MM.1S (cell line): Measurements from ENCODE around the gene PRODH2.
"Not testable (repeated sequence)": the region's sequence is repeated elsewhere in the genome, so short reads cannot be mapped to it uniquely, and the experiment has no call there.

Experiments
- DNase-seq: peaks from one replicate; pipeline ENCODE4 v3.0.0-alpha.2; 2015
- H2AFZ ChIP-seq: fragments of 300-600 bp; sonication (generic); 2 replicates; pipeline ENCODE4 v1.6.0; 2016; ENCODE audit warnings: antibody characterized with exemption, low read length
- H3F3A ChIP-seq: fragments of 300-600 bp; sonication (generic); 2 replicates; pipeline ENCODE4 v1.6.1; 2016; ENCODE audit warnings: mild to moderate bottlenecking, antibody characterized with exemption, low read length, moderate library complexity, mixed read lengths; ENCODE audit not compliant: insufficient read depth
- H3K27ac ChIP-seq: fragments of 300-600 bp; sonication (generic); 2 replicates; pipeline ENCODE4 v1.5.1; 2016; ENCODE audit warnings: mild to moderate bottlenecking, low read length
- H3K27me3 ChIP-seq: fragments of 300-600 bp; sonication (generic); replicated peaks from 2 replicates; pipeline ENCODE4 v1.6.0; 2016; ENCODE audit warnings: low read length; ENCODE audit not compliant: insufficient read depth
- H3K36me3 ChIP-seq: fragments of 300-600 bp; sonication (generic); replicated peaks from 2 replicates; pipeline ENCODE4 v1.6.1; 2016; ENCODE audit warnings: mild to moderate bottlenecking, low read length, mixed read lengths; ENCODE audit not compliant: insufficient read depth
- H3K4me1 ChIP-seq: fragments of 300-600 bp; sonication (generic); 2 replicates; pipeline ENCODE4 v1.6.1; 2016; ENCODE audit warnings: low read length, mixed read lengths
- H3K4me2 ChIP-seq: fragments of 300-600 bp; sonication (generic); 2 replicates; pipeline ENCODE4 v1.6.0; 2016; ENCODE audit warnings: low read depth, low read length
- H3K4me3 ChIP-seq: fragments of 300-600 bp; sonication (generic); 2 replicates; pipeline ENCODE4 v1.5.1; 2016; ENCODE audit warnings: low read length, mixed read lengths
- H3K79me2 ChIP-seq: fragments of 300-600 bp; sonication (generic); 2 replicates; pipeline ENCODE4 v1.6.1; 2016; ENCODE audit warnings: mixed run types, low read length, mixed read lengths
- H3K9ac ChIP-seq: fragments of 300-600 bp; sonication (generic); 2 replicates; pipeline ENCODE4 v1.6.1; 2016; ENCODE audit warnings: low read length, mixed read lengths
- H3K9me2 ChIP-seq: fragments of 300-600 bp; sonication (generic); replicated peaks from 2 replicates; pipeline ENCODE4 v1.6.1; 2016; ENCODE audit warnings: mild to moderate bottlenecking, low read length, mixed read lengths; ENCODE audit not compliant: insufficient read depth
- H3K9me3 ChIP-seq: fragments of 300-600 bp; sonication (generic); replicated peaks from 2 replicates; pipeline ENCODE4 v1.6.1; 2016; ENCODE audit warnings: mild to moderate bottlenecking, low read length, mixed read lengths; ENCODE audit not compliant: insufficient read depth
- H4K20me1 ChIP-seq: fragments of 300-600 bp; sonication (generic); 2 replicates; pipeline ENCODE4 v1.6.1; 2016; ENCODE audit warnings: mild to moderate bottlenecking, low read length, moderate library complexity, mixed read lengths; ENCODE audit not compliant: insufficient read depth
- EZH2 ChIP-seq: fragments of 300-600 bp; sonication (generic); optimal IDR thresholded peaks from 2 replicates; pipeline ENCODE3; 2017; ENCODE audit warnings: low read depth, mild to moderate bottlenecking, antibody characterized with exemption, low read length, mixed read lengths
- EZH2phosphoT487 ChIP-seq: fragments of 300-600 bp; sonication (generic); IDR thresholded peaks from 2 replicates; pipeline ENCODE4 v1.6.1; 2018; ENCODE audit warnings: antibody characterized with exemption, low read length
- TF ChIP-seq, protein P1 (sequence below): fragments of 300-600 bp; sonication (generic); IDR thresholded peaks from 2 replicates; pipeline ENCODE4 v1.5.1; 2016; ENCODE audit warnings: antibody characterized with exemption, low read length, mixed read lengths

PRODH2 gene

DNA sequence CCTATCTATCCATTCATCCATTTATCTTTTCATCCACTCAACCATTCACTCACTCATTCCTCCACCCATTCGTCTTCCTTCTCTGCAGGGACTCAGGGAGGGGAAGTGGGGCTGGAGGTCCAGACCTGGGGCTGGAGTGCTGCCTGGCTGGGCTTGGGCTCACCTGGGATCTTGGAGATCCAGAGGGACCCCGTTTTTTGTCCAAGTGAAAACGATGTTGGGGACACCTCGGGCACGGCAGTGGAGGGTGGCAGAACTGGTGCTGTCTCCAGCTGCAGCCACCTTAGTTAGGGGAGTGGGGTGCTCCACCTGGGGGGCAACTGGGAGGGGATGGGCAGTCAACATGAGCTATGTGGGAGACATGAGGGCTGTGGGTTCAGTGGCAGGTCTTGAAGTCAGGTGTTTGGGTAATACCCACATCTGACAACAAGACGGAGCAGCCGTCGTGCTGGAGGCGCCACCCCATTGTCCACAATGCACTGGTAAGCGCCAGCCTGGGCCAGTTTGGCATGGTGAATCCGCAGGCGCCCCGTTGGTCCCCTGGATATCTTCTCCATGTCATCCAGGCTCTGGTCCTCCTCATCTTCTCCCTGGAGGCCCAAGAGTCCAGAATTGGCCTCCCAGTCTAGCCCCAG, 29.4 kb upstream of the PRODH2 start:
- no peak for DNase-seq

DNA sequence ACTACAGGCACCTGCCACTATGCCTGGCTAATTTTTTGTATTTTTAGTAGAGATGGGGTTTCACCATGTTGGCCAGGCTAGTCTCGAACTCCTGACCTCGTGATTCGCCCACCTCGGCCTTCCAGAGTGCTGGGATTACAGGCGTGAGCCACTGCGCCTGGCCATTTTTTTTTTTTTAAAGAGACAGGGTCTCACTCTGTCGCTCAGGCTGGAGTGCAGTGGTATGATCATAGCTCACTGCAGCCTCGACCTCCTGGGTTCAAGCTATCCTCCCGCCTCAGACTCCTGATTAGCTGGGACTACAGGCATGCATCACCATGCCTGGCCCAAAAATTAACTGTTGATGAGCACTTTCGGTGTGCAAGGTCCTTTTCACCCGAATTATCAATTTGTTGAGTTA, 23.5 kb upstream of the PRODH2 start:
- H3K4me2 ChIP-seq, H4K20me1 ChIP-seq, H3K4me1 ChIP-seq, H3K9me2 ChIP-seq, H3K79me2 ChIP-seq, H3K27ac ChIP-seq, H3K36me3 ChIP-seq, H3K9ac ChIP-seq, DNase-seq, H2AFZ ChIP-seq, H3F3A ChIP-seq, H3K4me3 ChIP-seq, H3K9me3 ChIP-seq: not testable (repeated sequence)
- H3K27me3 ChIP-seq = peaks cover 60% of the 10 kb centered on the region

More for the DNA sequence above, 29.4 kb upstream of the PRODH2 start:
- H3K9me2 ChIP-seq = no peaks in the 10 kb centered on the region
- H3K4me3 ChIP-seq = no peak overlapping the region
- no peak overlapping the region for H3K9ac ChIP-seq
- TF ChIP-seq EZH2phosphoT487 (no peak), EZH2 (no peak)
- TF ChIP-seq, protein P1, sequence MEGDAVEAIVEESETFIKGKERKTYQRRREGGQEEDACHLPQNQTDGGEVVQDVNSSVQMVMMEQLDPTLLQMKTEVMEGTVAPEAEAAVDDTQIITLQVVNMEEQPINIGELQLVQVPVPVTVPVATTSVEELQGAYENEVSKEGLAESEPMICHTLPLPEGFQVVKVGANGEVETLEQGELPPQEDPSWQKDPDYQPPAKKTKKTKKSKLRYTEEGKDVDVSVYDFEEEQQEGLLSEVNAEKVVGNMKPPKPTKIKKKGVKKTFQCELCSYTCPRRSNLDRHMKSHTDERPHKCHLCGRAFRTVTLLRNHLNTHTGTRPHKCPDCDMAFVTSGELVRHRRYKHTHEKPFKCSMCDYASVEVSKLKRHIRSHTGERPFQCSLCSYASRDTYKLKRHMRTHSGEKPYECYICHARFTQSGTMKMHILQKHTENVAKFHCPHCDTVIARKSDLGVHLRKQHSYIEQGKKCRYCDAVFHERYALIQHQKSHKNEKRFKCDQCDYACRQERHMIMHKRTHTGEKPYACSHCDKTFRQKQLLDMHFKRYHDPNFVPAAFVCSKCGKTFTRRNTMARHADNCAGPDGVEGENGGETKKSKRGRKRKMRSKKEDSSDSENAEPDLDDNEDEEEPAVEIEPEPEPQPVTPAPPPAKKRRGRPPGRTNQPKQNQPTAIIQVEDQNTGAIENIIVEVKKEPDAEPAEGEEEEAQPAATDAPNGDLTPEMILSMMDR = no peak
- no peaks in the 10 kb centered on the region for H4K20me1 ChIP-seq
- H3K27me3 ChIP-seq = peaks cover 73% of the 10 kb centered on the region
- H3K4me2 ChIP-seq = no peak overlapping the region
- no peaks in the 10 kb centered on the region for H3F3A ChIP-seq
- no peak overlapping the region for H2AFZ ChIP-seq
- H3K79me2 ChIP-seq = no peaks in the 10 kb centered on the region
- no peaks in the 10 kb centered on the region for H3K36me3 ChIP-seq
- no peak overlapping the region for H3K27ac ChIP-seq
- no peaks in the 10 kb centered on the region for H3K4me1 ChIP-seq
- H3K9me3 ChIP-seq = no peaks in the 10 kb centered on the region

DNA sequence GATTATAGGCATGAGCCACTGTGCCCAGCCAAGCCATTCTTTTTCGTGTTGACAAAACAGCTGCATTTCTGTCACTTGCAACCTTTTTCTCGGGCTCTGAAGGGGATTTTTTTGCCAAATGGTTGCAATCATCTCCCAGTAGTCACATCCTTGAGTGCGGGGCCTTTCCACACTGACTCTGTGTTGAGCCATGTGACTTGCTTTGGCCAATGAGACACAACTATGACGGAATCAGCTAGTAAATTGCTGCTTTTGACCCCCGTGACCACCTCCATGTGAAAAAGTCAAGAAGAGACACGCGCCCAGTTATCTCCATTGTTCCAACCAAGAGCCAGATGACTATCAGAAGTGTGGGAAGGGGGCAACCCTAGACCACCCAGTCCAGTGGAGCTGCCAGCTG, 21.3 kb upstream of the PRODH2 start:
- Histone ChIP-seq H3K4me3 (no peak overlapping the region), H3K27me3 (peaks cover 63% of the 10 kb centered on the region), H3K79me2 (no peaks in the 10 kb centered on the region), H3K9me2 (no peaks in the 10 kb centered on the region), H3K9ac (no peak overlapping the region), H4K20me1 (no peaks in the 10 kb centered on the region), H3K9me3 (no peaks in the 10 kb centered on the region), H3K4me2 (no peak overlapping the region), H3F3A (no peaks in the 10 kb centered on the region), H3K27ac (no peak overlapping the region), H3K4me1 (no peaks in the 10 kb centered on the region), H3K36me3 (no peaks in the 10 kb centered on the region), H2AFZ (no peak overlapping the region)
- TF ChIP-seq EZH2 (no peak), EZH2phosphoT487 (no peak)
- TF ChIP-seq, protein P1 = no peak
- no peak for DNase-seq

DNA sequence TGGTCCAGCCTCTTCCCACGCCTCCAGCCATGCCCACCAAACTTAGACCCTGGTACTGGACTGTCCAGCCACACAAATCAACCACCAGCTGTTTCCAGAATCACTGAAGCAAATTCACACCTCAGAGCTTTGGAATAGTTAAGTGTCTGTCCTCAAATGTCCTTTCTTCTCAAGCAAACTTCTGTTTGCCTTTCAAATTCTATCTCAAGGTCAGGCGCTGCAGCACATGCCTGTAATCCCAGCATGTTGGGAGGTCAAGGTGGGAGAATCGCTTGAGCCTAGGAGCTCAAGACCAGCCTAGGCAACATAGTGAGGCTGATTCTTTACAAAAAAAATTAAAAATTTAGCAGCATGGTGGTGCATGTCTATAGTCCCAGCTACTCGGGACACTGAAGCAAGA, 19.4 kb upstream of the PRODH2 start:
- H3K79me2 ChIP-seq = no peaks in the 10 kb centered on the region
- no peak for DNase-seq
- no peaks in the 10 kb centered on the region for H4K20me1 ChIP-seq
- H3K36me3 ChIP-seq = no peaks in the 10 kb centered on the region
- H2AFZ ChIP-seq = no peak overlapping the region
- H3K9me2 ChIP-seq = no peaks in the 10 kb centered on the region
- TF ChIP-seq, protein P1 = no peak
- no peak for TF ChIP-seq EZH2phosphoT487
- no peak for TF ChIP-seq EZH2
- H3K9me3 ChIP-seq = no peaks in the 10 kb centered on the region
- H3K4me1 ChIP-seq = no peaks in the 10 kb centered on the region
- no peak overlapping the region for H3K4me2 ChIP-seq
- H3K27me3 ChIP-seq = peaks cover 67% of the 10 kb centered on the region
- H3K4me3 ChIP-seq = no peak overlapping the region
- no peak overlapping the region for H3K27ac ChIP-seq
- no peaks in the 10 kb centered on the region for H3F3A ChIP-seq
- no peak overlapping the region for H3K9ac ChIP-seq
